RCC 7860 (cell line): ENCODE measurements around the gene MEGF11.
A peak's percentile ranks its signal among the peaks of the same experiment; 100 is the strongest.

Source experiments
- DNase-seq: peaks from one replicate; pipeline ENCODE4 v3.0.0-alpha.2; 2015; ENCODE audit warnings: low spot score
- FAIRE-seq: peaks from 2 replicates; lab custom pipeline; 2012; peaks lifted over from hg19 to GRCh38; lab: Jason Lieb, UNC

MEGF11 gene

GRCh38 chr15:66253418-66254088, at the start of gene MEGF11:
Gene MEGF11, minus strand, starts transcription at chr15:66253750. Its CDS starts 125,347 bp downstream, at chr15:66128403.
- no peak for FAIRE-seq
- no peak for DNase-seq

DNA sequence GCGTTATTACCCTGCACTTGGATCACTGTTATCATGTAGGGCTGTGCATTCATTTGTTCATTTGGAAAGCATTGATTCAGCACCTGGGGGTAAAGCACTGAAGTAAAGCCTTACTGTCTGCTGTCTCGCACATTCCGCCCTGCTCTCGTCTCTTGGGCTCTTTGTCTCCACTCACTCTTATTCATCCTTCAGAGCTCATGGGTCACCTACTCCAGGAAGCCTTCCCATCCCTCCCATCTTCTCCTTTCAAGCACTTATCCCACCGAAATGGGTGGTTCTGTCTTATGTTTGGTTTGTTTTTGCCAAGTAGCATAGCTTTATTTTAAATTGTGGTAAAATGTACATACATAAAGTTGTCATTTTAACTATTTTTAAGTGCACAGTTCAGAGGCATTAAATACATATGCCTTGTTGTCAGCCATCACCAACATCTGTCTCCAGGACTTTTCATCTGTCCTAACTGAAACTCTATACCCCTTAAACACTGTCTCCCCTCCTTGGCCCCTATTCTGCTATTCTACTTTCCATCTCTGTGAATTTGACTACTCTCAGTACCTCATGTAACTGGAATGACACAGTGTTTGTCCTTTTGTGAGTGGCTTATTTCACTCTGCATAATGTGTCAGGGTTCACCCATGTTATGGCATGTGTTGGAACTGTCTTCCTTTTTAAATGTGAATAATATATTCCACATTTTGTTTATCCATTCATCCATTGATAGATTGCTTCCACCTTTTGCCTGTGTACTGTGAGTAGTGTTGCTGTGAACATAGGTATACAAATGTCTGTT, 49.1 kb upstream of the MEGF11 start:
- FAIRE-seq (no peak), DNase-seq (no peak)

DNA sequence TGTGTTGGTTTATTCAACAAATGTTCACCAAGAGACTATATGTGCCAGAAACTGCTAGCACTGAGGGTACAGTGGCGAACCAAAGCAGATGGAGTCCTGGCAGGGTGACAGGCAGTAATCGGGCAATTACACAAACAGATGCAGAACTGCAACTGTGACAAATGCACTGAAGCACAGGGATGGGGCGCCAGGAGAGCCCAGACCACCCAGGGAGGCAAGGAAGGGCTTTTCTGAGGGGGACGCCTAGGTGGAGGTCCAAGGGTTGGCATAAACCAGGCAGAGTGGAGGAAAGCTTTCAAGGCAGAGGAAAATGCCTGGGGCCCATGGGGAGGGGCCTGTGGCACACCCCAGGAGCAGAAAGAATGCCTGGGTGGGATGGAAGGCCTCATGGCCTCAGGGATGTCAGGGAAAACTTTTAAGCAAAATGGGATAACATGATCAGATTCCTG, 45.3 kb upstream of the MEGF11 start:
- no peak for DNase-seq
- no peak for FAIRE-seq

DNA sequence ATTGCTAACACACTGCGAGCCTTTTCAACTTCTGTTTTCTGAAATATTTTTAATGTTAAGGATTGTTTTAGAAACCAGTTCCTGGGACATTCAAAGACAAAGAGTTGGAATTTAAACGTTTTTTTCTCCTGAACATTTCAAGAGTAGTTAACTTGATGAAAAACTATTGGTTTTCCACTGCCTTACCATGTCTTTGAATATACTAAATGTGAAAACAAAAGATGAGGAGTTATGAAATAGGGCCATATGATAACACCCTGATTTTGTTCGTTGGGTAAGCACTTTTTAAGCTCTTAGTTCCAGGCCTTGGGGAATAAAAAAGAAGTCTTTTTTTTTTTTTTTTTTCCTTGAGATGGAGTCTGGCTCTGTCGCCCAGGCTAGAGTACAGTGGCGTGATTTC, 42.6 kb upstream of the MEGF11 start:
- DNase-seq (no peak), FAIRE-seq (no peak)

GRCh38 chr15:66294932-66295235, 41.3 kb upstream of the MEGF11 start:
- FAIRE-seq (peak; percentile 37), DNase-seq (peak; percentile 41)

GRCh38 chr15:66294157-66294931, 40.8 kb upstream of the MEGF11 start:
- DNase-seq = peak; percentile 76

DNA sequence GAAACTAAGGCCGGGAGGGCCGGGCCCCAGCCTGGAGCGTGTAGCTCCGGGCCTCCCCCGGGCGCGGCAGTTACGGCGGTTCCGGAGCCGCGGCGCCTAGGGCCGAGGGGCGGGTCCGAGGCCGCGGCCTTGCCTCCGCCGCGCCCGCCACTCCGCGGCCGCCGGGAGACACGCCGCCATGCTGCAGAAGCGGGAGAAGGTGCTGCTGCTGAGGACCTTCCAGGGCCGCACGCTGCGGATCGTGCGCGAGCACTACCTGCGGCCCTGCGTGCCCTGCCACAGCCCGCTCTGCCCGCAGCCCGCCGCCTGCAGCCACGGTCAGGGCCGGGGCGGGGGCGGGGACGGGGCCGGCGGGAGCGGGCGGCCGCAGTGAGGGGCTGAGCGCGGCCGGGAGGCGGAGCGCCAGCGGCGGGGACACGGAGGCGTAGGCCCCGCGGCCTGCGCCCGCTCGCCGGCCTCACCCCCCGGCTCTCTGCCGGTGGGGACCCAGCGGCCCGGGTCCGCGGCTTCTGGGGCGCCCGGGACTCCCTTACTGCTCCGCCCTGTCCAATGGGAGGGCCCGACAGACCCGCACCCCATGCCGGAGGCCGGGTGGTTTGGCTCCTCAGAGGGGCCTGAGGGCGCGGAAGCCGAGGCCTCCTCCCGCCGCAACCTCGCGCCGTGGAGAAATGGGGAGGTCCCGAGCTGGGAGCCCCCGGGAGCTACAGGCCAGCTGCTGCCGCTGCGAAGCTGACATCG, 40.0 kb upstream of the MEGF11 start, which contains the start of gene DIS3L:
TSS of gene DIS3L (plus strand) at position 150 of the 738 bp plus-strand sequence. CDS start at position 179, 29 bp downstream.
- DNase-seq (peak; percentile 32), FAIRE-seq (no peak)

More at GRCh38 chr15:66294157-66294931, 40.8 kb upstream of the MEGF11 start:
- FAIRE-seq = no peak

GRCh38 chr15:66292571-66293418, 39.2 kb upstream of the MEGF11 start:
- DNase-seq = no peak
- FAIRE-seq = no peak

GRCh38 chr15:66291816-66292570, 38.4 kb upstream of the MEGF11 start:
- FAIRE-seq (no peak), DNase-seq (no peak)

- no peak for FAIRE-seq
- DNase-seq = no peak
Observed at GRCh38 chr15:66290518-66290917, 37.0 kb upstream of the MEGF11 start.

DNA sequence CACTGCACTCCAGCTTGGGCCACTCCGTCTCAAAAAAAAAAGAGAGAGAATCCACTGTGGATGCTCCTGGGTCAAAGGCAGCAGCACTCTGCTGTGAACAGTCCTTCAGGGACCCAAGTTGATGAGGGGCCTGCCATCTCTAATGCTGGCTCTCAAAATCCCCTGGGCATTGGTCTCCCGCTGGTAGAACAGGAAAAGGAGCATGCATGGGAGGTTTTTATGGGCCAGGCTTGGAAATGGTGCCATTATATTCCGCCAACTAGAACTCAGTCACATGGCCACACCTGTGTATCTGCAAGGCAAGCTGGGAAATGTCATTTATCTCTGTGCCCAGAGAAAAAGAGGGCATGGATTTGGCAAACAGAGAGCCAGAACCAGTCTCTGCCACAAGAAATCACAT, 36.5 kb upstream of the MEGF11 start:
- FAIRE-seq = no peak

DNA sequence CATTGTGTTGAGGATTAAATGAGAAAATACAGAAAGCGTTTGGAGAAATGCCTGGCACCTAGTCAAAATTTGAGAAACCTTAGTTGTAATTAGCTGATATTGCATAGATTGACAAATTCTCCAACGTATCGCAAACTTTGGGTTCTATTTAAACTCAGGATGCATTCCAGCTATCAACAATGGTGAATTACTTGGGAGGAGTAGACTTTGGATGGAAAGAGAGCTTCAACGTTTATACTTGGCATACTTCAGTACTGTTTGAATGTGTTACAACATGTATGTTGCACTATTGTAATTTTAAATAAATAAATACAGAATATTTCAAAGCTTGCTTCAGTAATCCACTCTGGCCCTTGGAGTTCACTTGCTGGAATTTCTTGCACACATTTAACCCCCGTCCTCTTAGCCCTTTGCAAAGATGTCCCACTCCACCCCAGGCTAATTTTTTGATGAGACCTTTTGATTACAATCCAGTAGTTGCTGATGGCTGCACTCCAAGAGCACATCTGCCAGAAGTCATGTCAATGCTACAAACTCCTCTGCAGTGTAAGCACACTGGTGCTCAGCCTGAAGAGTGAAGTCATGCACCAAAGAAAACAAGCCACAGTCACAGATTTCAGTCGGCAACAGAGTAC, 35.1 kb upstream of the MEGF11 start:
- FAIRE-seq (no peak), DNase-seq (no peak)

More for the DNA sequence above, 36.5 kb upstream of the MEGF11 start:
- DNase-seq = no peak

DNA sequence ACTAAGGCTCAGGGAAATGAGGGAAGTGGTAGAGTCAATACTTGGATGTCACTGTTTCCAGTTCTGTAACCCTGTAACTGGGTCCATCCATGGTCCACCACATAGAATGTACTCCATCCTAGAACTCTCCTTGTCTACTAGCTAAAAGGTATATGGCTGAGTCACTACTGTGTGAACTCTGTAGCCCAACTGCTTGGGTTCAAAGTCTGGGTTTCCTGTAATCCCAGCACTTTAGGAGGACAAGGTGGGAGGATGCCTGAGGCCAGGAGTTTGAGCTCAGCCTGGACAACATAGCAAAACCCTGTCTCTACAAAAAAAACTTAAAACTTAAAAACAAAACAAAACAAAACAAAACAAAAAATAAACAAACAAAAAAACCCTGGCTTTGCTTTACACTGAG, 34.5 kb upstream of the MEGF11 start:
- DNase-seq (no peak), FAIRE-seq (no peak)

DNA sequence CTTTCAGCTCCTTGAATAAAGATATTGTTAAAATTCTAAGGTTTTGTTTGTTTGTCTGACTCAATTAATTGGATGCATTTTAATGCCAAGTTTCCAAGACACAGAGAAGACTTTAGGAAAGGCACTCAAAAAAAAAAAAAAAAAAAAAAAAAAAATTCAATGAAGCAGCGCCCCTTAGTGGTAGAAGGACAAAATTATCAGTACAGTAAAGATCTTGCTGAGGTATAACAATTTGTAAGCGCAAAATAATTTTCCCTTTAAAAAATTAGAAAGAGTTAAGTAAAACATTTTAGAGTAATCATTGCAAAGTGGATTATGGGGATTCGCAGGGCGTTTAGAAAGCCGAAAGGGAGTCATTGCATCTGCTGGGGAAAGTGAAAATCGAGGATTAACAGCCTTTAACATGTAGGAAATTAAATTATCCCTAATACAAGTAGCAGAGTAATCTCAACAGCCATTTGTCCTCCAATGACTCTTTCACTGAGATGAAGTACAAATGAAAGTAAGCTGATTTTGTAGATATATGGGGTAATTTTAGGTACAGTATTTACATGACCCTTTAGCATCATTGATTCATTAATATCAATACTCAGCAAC, 34.0 kb upstream of the MEGF11 start:
- FAIRE-seq = peak; percentile 89
- no peak for DNase-seq

GRCh38 chr15:66285533-66286280, 32.2 kb upstream of the MEGF11 start:
- DNase-seq (no peak), FAIRE-seq (no peak)

DNA sequence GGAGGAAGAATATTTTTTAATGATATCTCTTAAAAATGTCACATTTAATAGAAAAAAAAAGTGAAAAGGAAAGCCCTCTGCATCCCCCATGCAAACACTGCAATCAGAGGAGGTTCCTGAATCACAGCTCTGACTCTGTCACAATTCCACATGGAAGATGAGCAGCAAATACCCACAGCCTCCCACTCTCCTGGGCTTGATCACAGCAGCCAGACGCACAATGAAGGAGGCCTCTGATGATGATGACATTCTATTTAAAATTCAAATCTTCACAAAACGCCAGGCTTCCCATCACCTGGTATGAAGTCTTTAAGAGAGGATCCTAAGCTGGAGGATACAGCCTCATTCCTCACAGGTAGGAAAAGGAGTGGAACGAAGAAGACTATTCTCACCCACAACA, 30.7 kb upstream of the MEGF11 start:
- DNase-seq = no peak
- FAIRE-seq = no peak

DNA sequence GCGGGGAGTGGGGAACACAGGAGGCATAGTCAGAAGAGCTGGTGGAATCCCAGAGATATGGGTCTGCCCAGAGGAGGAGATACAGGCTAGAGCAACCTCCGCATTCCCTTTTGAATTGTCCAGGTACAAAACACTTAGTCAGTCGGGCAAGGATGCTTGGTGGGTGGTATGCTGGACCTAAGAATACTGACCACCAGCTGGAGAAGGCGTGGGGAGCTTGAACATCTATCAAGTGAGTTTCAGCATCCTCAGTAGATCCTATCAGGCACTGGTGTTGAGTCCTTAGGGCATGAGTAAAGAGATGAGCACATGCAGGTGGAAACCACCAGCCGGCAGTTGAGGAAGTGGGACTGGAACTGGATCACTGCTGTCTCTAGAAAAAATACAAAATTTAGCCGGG, 25.1 kb upstream of the MEGF11 start:
- FAIRE-seq (no peak), DNase-seq (no peak)

- DNase-seq = no peak
- FAIRE-seq = no peak
Observed at GRCh38 chr15:66278056-66278455, 24.5 kb upstream of the MEGF11 start.
